NCI-H345 treated with DMSO at 0.1 percent for 48 hours (cell line): ENCODE data around the gene HAGH.
A peak's percentile ranks its signal among the peaks of the same experiment; 100 is the strongest.
"Not testable (repeated sequence)": the region's sequence is repeated elsewhere in the genome, so short reads cannot be mapped to it uniquely, and the experiment has no call there.

Experiments used
- DNase-seq: peaks from one replicate; lab custom pipeline; 2025; ENCODE audit not compliant: unreplicated experiment; lab: John Stamatoyannopoulos, UW

HAGH gene

GRCh38 chr16:1812732-1813163 is 13.9 kb downstream of the HAGH start:
- DNase-seq = peak; percentile 66

GRCh38 chr16:1810536-1810935 is 16.1 kb downstream of the HAGH start:
- DNase-seq = no peak

DNA sequence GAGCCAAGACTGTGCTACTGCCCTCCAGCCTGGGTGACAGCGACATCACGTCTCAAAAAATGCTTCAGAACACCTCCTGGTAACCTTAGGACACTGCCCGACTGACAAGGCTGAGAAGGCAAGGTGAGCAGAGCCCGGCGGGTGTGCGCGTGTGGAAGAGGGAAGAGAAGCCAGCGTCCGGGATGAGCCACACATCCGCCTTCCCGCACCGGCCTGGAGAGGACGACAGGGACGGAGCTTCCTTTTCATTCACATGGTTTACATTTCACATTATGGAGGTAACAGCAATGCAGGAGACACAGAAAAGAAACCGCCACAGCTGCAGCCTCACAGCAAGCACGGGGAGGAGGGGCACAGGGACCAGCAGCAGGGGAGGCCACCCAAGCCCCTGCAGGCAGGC is 16.5 kb downstream of the HAGH start:
- no peak for DNase-seq

- DNase-seq = no peak
Observed at GRCh38 chr16:1809281-1809801, 17.3 kb downstream of the HAGH start.

DNA sequence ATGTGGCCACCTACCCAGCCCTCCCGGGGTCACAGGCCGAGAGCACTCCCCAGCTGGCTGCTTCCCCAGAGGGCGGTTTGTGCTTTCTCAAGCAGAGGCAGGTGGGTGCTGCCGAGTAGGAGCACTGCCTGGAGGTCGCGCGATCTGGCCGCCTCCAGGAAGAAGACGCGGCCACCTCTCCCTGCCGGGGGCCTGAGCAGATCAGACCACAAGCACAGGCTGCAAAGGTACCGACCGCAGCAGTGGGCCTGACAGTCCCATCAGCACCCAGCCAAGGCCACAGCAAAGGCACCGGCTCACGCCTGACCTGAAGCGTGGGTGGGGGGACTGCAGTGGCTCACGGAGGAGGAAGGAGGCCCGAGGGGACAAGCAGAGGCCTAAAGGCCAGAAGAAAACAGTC is 17.9 kb downstream of the HAGH start:
- no peak for DNase-seq

GRCh38 chr16:1807626-1808025 is 19.0 kb downstream of the HAGH start:
- DNase-seq = no peak

DNA sequence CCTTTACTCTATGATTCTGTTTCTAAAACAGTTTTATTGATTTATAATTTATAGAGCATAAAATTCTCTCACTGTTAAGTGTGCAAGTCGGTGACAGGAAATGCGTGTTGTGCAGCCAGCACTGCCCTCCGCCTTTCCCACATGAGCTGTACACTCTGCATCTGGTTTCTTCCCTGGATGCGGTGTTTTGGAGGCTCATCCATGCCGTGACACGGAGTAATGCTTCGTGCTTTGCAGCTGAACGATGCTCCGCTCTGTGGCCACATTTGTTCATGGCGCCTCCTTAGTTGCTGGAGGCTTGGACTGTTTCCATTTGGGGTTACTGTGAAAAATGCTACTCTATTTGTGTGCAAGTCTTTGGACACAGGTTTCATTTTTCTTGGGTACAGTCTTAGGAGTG is 25.9 kb downstream of the HAGH start:
- DNase-seq = no peak

DNA sequence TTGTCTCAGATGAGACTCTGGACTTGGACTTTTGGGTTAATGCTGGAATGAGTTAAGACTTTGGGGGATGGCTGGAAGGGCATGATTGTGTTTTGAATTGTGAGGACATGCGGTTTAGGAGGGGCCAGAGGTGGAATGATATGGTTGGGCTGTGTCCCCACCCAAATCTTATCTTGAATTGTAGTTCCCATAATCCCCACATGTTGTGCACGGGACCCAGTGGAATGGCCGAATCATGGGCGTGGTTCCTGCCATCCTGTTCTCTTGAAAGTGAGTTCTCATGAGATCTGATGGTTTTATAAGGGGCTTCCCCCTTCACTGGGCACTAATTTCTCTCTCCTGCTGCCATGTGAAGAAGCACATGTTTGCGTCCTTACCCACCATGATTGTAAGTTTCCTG is 27.4 kb downstream of the HAGH start:
- not testable (repeated sequence) for DNase-seq

GRCh38 chr16:1794908-1795666 is 31.5 kb downstream of the HAGH start:
- DNase-seq = no peak

GRCh38 chr16:1794221-1794871 is 32.3 kb downstream of the HAGH start:
- DNase-seq = peak; percentile 12

DNA sequence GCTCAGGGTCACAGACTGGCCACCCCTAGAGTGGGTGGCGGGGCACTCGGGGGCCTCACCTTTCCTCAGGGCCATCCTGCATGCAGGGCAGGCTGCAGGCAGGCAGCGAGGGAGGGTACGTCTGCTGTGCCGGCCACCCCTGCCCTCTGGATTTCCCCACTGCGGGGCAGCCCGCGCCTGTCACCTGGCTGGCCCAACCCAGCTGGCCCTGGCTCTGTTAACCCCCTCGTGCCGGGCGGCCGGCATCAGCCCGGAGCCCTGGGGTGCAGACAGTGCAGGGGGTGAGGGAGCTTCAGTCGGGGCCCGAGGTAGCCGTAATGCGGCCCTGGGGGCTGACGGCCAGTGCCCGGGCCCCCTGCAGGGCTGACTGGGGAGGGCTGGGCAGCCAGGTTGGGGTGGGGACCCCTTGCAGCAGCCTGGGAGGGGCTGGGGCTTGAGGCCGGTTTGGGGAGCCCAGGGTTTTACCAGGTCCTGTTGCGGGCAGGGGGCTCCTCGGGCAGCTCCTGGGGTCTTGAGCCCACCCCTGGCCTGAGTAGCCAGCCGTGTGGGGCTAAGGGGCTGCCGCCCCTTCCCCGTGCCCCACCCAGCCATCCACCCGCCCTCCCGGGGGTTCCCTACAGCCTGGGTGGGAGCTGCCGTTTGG is 32.9 kb downstream of the HAGH start, which contains the start of gene IGFALS:
TSS of gene IGFALS (minus strand) at position 128 of the 643 bp plus-strand sequence. CDS start at position 75, 53 bp downstream.
- no peak for DNase-seq

DNA sequence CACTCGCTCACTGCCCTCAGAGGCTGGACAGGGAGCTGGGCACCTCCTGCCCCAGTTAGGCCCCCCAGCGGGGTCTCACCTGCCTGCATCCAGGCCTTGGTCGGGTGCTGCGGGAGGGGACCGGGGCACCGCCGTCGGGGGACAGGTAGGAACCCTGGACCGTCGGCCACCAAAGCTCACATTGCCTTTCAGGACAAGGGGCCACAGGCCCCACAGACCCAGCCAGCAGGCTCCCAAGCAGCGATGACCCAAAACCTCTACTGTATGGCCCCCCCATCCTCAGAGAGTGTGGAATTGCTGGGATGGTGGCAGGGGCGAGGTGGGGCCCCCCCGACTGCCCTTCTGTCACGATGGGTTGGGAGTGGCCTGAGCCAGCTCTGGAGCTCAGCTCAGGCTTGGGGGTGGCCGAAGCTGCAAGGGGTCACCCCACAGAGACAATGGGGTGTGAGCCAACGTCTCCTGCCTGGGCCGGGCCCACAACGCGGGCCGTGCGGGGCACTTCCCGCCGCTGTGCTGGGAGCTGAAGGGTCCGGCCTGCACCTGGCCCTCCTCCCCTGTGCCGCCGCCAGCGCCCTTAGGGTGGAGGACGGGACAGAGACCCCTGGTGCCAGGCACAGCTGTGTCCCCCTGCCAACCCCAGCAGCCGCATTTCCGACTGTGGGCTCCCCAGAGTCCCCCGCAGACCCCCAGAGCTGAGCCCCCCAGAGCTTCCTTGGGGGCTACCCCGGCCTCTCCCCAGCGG is 33.6 kb downstream of the HAGH start:
- DNase-seq = no peak

GRCh38 chr16:1791943-1792812 is 34.4 kb downstream of the HAGH start:
- no peak for DNase-seq

DNA sequence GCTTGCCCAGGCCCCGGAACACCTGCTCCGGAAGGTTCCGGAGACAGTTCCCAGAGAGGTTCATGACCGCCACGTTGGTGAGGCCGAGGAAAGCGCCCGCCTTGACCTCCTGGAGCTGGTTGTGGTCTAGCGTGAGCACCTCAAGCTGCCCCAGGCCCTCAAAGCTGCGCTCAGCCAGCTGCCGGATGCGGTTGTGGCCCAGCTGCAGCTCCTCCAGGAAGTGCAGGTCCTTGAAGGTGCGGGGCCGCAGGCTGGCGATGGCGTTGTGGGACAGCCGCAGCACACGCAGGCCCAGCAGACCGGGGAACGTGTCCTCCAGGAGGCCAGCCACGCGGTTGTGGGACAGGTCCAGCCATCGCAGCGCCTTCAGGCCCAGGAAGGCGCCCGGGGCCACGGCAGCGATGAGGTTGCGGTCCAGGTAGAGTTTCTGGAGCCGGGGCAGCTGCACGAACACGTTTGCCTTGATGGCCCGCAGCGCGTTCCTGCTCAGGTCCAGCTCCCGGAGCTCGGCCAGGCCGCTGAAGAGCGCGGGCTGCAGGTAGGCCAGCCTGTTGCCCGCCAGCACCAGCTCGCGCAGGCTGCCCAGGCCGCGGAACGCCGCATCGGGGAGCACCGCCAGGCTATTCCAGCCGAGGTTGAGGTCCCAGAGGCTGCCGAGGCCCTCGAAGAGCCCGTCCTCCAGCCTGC is 35.2 kb downstream of the HAGH start:
- DNase-seq = no peak

GRCh38 chr16:1790611-1791255 is 35.9 kb downstream of the HAGH start:
- no peak for DNase-seq

GRCh38 chr16:1790261-1790610 is 36.4 kb downstream of the HAGH start:
- DNase-seq = no peak

GRCh38 chr16:1789643-1790045 is 37.0 kb downstream of the HAGH start:
- DNase-seq = no peak

- DNase-seq = no peak
Observed at GRCh38 chr16:1788708-1789100, 37.9 kb downstream of the HAGH start.

DNA sequence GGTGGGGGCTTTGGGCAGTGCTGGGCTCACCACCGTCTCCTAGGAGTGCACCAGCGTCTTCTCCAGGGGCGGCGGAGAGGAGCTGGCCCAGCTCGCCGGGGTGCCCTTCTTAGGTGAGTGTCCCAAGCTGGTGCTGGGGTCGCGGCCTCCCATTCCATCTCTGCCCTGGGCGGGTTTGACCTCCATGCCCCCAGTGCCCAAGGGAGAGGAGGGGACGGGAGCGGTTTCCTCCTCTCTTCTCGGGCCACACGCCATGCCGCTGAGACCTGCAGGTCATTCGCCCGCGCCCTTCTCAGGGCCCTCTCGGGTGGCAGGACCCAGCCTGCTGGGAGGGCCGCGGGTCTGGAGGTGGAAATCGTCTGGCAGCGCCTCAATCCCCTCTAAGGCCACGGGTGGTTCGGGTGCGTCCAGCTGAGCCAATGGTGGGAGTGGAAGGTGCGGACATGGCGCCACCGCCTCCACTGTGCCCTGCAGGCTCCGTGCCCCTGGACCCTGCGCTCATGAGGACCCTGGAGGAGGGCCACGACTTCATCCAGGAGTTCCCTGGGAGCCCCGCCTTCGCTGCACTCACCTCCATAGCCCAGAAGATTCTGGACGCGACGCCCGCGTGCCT is 38.4 kb downstream of the HAGH start:
- DNase-seq = no peak
